Mammary epithelial cell (primary cell): Measurements from ENCODE around the gene SVOPL.

Experiments used
- CTCF ChIP-seq, 2 donors: IDR thresholded peaks in 1 of 2; conservative IDR thresholded peaks in 1 of 2; 2 replicates each; pipeline ENCODE4 v1.5.1; 2011 to 2012; ENCODE audit warnings: inconsistent platforms in 2 of 2, low read length in 2 of 2, mild to moderate bottlenecking in 2 of 2, control low read depth in 1 of 2, low read depth in 1 of 2; ENCODE audit not compliant: insufficient read depth in 1 of 2; ENCODE audit errors: extremely low read depth in 1 of 2
- EZH2 ChIP-seq: IDR thresholded peaks from 2 replicates; pipeline ENCODE4 v1.6.1; 2012; ENCODE audit warnings: low read length, inconsistent platforms, borderline replicate concordance

GRCh38 chr7:138564365-138564764, 136.8 kb downstream of the SVOPL start:
- TF ChIP-seq EZH2 (no peak), CTCF (conservative IDR thresholded peaks at IDR 0.05 in 1 of 2, IDR thresholded peaks at IDR 0.05 in 1 of 2; ENCODE audit: extremely low read depth in 1 of 2, insufficient read depth in 1 of 2, low read depth in 1 of 2, low read length in 2 of 2) (no peak)
